Urinary bladder (tissue), 4 donors: ENCODE results near the gene PHACTR1. TPM values are rescaled to one million over a fixed set of nuclear protein-coding genes. Genes with fewer than 3 reads are reported as not detected.

ENCODE experiments used
- DNase-seq: peaks from one replicate; pipeline ENCODE4 v3.0.0-alpha.2; 2015; ENCODE audit errors: extremely low spot score
- H3K27ac ChIP-seq: one replicate; pipeline ENCODE4 v1.5.1; 2013; ENCODE audit warnings: low read depth, mild to moderate bottlenecking, moderate library complexity
- H3K36me3 ChIP-seq: one replicate; pipeline ENCODE4 v1.6.1; 2013; ENCODE audit warnings: mild to moderate bottlenecking, moderate library complexity; ENCODE audit not compliant: insufficient read depth
- H3K4me1 ChIP-seq: one replicate; pipeline ENCODE4 v1.6.1; 2013; ENCODE audit warnings: mild to moderate bottlenecking, moderate library complexity; ENCODE audit not compliant: insufficient read depth
- H3K4me3 ChIP-seq: one replicate; pipeline ENCODE4 v1.5.1; 2013; ENCODE audit warnings: low read depth, low read length
- WGBS: extraction: QIAGEN DNeasy Blood & Tissue Kit; methylation state at CpG from one replicate; pipeline ENCODE4 v1.1.7; 2013; 5-methylcytosine and 5-hydroxymethylcytosine counted together
- polyA plus RNA-seq: library from polyadenylated mRNA; stranded (reverse); fragments of 200-250 nt; gene quantifications from one replicate; pipeline ENCODE4 v1.2.3, GENCODE V29; 2013
- total RNA-seq: library from RNA; depleted of rRNA; stranded (reverse); fragments of >200 nt; gene quantifications from one replicate; pipeline ENCODE4 v1.2.3, GENCODE V29; 2014
- donor health status: healthy with polysubstance abuse.
- donor health status: healthy.

Gene PHACTR1
- total and polyA plus RNA-seq, 2 donors = 3.3 to 4.3 TPM

DNA sequence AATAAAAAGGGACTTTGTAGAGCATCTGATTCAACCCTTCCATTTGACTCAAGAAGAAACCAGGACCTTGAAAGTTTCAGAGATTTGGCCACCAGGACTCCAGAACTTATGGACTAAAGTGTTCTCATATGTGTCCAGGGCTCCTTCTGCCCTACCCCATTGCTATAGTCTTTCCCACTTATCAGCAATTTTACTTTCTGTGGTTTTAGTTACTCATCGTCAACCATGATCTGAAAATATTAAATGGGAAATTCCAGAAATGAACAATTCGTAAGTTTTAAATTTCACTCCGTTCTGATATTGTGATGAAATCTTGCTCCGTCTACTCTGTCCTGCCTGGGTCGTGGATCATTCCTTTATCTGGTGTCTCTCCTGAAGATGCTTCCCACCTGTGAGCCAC is 259.8 kb downstream of the PHACTR1 start:
- 93% methylated on average over 5 of the region's 5 CpGs for WGBS
- no peaks in the 10 kb centered on the region for H3K4me1 ChIP-seq
- no peak overlapping the region for H3K27ac ChIP-seq
- no peak for DNase-seq
- no peaks in the 10 kb centered on the region for H3K36me3 ChIP-seq
- no peak overlapping the region for H3K4me3 ChIP-seq

DNA sequence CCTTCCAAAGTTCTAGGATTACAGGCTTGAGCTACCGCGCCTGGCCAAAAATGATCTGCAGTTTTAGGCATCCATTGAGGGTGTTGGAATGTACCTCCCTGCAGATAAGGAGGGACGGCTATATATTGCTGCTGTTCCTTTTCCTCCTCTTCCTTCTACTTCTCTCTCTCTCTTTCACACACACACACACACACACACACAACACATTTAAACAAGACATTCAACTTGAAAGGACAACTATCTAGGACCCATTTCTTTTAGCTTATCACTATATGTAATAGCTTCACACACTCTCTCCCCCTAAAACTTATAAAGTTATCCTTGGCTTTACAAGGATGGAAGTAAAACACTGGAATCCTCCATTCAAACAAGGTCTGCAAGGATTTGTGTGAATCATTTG is 260.6 kb downstream of the PHACTR1 start:
- H3K36me3 ChIP-seq = no peaks in the 10 kb centered on the region
- WGBS = 90% methylated on average over 3 of the region's 3 CpGs
- no peak overlapping the region for H3K4me3 ChIP-seq
- H3K4me1 ChIP-seq = no peaks in the 10 kb centered on the region
- no peak for DNase-seq
- H3K27ac ChIP-seq = no peak overlapping the region

DNA sequence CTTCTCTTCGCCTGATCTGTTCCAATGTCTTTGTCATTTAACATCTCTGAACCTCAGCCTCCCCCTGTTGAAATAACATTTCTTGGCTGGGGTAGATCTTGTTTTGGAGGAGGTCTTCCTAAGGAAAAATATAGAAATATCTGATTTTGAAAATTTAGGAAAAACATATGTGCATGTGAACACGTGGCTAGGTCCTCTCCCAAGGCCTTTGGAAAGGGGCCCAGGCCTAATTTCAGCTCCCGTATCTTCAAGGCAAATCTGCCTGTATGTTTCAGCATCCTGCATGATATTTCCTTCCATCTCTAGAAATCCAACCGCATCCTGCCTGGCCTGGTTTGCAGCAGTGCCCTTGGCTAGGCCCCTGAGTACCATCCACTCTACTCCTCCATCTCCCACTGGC is 261.2 kb downstream of the PHACTR1 start:
- H3K36me3 ChIP-seq = no peaks in the 10 kb centered on the region
- H3K4me1 ChIP-seq = no peaks in the 10 kb centered on the region
- no peak for DNase-seq
- H3K4me3 ChIP-seq = no peak overlapping the region
- no peak overlapping the region for H3K27ac ChIP-seq
- 81% methylated on average over 4 of the region's 4 CpGs for WGBS

DNA sequence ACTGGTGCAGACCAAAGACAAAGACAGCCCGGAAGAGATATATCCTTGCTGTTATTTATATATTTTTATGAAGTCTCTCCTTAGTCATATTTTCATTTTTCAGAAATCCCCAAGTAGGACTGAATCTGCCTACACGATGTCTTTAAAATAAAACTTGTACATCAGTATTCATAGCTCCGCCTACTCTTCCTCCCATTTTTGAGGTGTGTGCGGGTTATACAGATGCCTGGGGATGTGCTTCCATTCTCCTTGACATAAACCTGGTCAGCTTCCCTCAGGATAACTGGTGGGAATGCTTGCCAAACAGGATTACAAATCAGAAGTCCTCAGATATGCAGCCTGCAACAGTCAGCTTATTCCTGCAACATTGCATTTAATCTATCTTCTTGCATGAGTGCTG is 264.2 kb downstream of the PHACTR1 start:
- Histone ChIP-seq H3K27ac (no peak overlapping the region), H3K36me3 (no peaks in the 10 kb centered on the region), H3K4me1 (no peaks in the 10 kb centered on the region), H3K4me3 (no peak overlapping the region)
- DNase-seq = no peak
- WGBS = 76% methylated on average over 4 of the region's 4 CpGs

DNA sequence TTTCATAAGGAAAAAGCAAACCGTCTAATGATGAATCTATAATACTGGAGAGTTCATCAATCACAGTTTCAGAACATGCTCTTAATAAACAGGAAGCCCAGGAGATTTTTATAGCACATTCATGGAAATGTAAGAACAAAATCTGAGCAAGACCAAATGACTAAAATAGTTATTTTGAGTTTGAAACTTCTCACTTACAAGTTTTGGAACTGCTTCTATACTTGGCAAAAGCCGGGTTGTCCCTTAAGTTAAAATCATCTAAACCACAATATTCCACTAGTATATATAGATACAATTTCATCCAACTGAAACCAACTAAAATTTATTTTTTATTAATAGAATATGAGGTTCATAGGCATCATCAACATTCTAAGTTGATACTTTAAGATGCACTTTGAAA is 268.2 kb downstream of the PHACTR1 start:
- Histone ChIP-seq H3K36me3 (no peaks in the 10 kb centered on the region), H3K27ac (no peak overlapping the region), H3K4me3 (no peak overlapping the region), H3K4me1 (no peaks in the 10 kb centered on the region)
- WGBS = 73% methylated on average over 2 of the region's 2 CpGs
- DNase-seq = no peak

- Histone ChIP-seq H3K27ac (no peak overlapping the region), H3K4me3 (no peak overlapping the region), H3K4me1 (no peaks in the 10 kb centered on the region), H3K36me3 (no peaks in the 10 kb centered on the region)
- no peak for DNase-seq
Observed at GRCh38 chr6:12987783-12988182, 271.2 kb downstream of the PHACTR1 start.

DNA sequence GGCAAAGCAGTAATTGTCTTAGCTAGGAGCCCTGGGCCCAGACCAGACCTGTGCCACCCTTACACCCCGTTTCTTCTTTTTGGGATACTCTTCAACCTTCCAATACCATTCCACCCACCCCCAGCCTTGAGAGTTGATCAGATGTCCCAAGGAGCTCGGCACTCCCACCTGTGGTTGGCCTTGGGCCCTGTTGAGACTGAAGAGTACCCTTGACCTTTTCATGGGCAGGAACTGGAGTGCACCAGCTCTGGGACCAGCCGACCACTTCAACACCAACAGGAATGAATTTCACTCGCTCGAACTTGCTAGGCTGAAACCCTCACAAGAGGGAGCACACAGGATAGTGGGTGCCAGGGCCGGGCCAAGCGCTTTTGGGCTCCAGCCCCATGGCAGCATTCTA is 273.6 kb downstream of the PHACTR1 start:
- H3K4me1 ChIP-seq = no peaks in the 10 kb centered on the region
- WGBS = 96% methylated on average over 7 of the region's 7 CpGs
- no peak overlapping the region for H3K27ac ChIP-seq
- H3K36me3 ChIP-seq = no peaks in the 10 kb centered on the region
- DNase-seq = no peak
- no peak overlapping the region for H3K4me3 ChIP-seq

DNA sequence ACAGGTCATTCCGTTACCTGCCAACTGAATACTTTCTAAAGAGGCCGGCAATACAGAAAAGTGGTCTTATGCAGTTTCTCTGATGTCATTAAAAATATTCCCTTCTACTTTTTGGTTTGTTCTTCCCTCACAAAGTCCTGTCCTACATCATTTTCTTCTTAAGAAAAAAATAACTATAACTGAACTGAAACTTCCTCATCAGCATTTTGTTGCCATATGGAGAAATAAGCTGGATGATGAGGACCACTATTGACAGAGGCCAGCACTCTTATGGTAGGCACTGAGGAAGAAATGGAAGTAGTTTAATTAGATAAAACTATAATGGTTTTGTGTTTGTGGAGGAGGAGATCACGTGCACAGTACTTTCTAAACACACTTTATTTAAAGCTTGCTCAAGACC is 274.9 kb downstream of the PHACTR1 start:
- 93% methylated on average over 3 of the region's 3 CpGs for WGBS
- DNase-seq = no peak
- no peak overlapping the region for H3K27ac ChIP-seq
- H3K36me3 ChIP-seq = no peaks in the 10 kb centered on the region
- H3K4me3 ChIP-seq = no peak overlapping the region
- H3K4me1 ChIP-seq = no peaks in the 10 kb centered on the region

DNA sequence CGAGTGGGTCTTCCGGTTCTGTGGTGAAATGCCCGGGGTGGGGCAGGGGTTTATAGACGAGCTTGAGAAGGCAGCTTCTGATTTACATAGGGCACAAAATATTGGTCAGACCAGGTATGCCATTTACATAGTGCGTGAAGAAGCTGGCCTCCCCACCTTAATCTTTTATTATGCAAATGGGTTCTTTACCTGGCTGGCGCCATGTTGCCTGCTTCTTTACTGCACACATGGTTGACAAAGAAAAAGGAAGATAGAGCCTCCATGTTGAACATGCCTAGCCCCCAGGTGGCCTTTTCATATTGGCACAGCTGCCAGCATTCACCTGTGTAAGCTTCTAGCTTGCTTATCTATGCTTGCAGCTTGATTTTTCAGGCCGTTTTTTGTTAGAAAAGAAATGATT is 276.2 kb downstream of the PHACTR1 start:
- Histone ChIP-seq H3K4me1 (no peaks in the 10 kb centered on the region), H3K36me3 (no peaks in the 10 kb centered on the region), H3K4me3 (no peak overlapping the region), H3K27ac (no peak overlapping the region)
- no peak for DNase-seq
- 83% methylated on average over 7 of the region's 7 CpGs for WGBS

DNA sequence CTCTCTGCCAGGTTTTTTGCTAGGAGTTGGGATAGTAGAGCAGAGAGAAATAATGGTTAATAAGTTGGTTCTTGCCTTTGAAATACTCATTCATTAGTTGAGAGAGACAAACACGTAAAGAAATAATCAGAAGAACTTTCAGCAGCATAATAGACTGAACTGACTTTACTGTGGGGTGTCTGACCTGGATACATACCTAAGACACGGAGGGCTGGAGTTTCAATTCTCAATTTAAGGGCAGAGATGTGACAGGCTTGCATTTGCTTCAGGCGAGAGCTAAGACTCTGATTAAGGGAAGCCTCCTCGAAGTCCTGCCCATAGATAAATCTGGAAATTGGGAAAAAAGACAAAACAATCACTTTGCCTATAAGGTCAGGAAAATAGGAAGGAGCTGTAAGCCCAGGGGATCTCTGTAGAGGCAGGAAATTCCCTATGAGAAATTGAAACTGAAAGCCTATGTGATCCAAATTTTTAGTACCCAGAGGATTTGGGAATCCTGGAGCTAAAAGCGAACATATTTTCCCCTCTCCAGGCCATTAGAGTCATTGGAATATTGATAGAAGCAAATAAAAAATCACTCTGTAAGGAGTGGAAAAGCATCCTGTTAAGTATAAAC is 276.8 kb downstream of the PHACTR1 start:
- 89% methylated on average over 5 of the region's 5 CpGs for WGBS
- Histone ChIP-seq H3K4me3 (no peak overlapping the region), H3K4me1 (no peaks in the 10 kb centered on the region), H3K27ac (no peak overlapping the region), H3K36me3 (no peaks in the 10 kb centered on the region)
- no peak for DNase-seq

DNA sequence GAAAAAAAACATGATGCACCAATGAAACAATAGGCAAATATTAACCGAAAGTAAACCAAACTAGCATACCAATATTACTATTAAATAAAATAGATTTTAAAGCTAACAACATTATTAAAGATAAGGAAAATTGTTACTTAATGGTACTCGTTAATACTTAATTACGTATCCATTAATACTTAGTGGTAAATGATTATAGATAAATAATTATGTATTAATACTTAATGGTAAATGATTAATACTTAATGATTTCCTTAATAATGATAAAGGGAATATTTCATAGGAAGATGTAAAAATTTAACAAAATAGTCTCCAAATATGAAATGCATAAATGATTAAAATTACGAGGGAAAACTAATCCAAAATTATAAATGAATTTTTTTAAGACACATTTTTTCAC is 278.9 kb downstream of the PHACTR1 start:
- no peak overlapping the region for H3K27ac ChIP-seq
- no peak overlapping the region for H3K4me3 ChIP-seq
- no peaks in the 10 kb centered on the region for H3K36me3 ChIP-seq
- 96% methylated on average over 4 of the region's 4 CpGs for WGBS
- no peak for DNase-seq
- H3K4me1 ChIP-seq = no peaks in the 10 kb centered on the region

DNA sequence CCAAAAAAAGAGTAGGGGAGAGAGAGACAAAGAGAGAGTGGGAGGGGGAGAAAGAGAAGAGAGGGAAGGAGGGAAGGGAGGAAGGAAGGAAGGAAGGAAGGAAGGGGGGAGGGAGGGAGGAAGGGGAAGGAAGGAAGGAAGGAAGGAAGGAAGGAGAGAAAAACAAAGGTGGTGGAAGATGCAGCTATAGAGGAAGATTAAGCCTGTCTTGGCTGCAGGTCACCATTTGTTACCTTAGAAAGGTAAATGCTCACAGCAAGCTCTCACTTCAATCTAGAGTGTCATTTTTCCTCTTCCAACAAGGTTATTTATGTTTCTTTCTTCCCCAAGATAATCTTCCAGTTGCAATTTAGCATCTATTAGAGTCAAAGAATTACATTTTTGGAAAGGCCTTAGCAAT is 284.0 kb downstream of the PHACTR1 start:
- no peak overlapping the region for H3K4me3 ChIP-seq
- no peak for DNase-seq

DNA sequence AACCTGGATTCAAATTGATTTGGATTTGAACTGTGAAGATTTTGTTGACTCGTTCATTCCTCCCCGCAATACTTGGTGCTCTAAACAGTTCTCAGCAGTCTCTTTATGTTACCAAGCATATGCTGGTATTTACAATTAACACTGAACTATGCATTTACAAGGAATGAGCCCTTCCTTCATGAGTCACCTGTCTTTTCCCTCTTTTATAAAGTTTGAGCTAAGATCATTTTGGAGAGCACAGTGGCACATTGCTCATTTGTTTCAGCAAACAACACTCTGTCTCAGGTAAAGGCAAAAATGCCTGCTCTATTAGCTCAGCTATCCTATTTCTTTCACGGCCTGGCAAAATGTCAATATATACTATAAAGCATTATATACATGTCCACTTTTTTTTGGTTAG is 285.4 kb downstream of the PHACTR1 start:
- Histone ChIP-seq H3K4me3 (no peak overlapping the region), H3K36me3 (no peaks in the 10 kb centered on the region), H3K4me1 (no peaks in the 10 kb centered on the region), H3K27ac (no peak overlapping the region)
- 72% methylated on average over 3 of the region's 3 CpGs for whole genome bisulfite sequencing
- no peak for DNase-seq

More for the DNA sequence above, 284.0 kb downstream of the PHACTR1 start:
- no peaks in the 10 kb centered on the region for H3K36me3 ChIP-seq
- H3K27ac ChIP-seq = no peak overlapping the region
- no peaks in the 10 kb centered on the region for H3K4me1 ChIP-seq

GRCh38 chr6:13004601-13005000 is 288.0 kb downstream of the PHACTR1 start:
- Histone ChIP-seq H3K4me1 (no peaks in the 10 kb centered on the region), H3K27ac (no peak overlapping the region), H3K36me3 (no peaks in the 10 kb centered on the region), H3K4me3 (no peak overlapping the region)
- no peak for DNase-seq
- WGBS = 48% methylated on average over 2 of the region's 2 CpGs

- Histone ChIP-seq H3K4me3 (no peak overlapping the region), H3K4me1 (no peaks in the 10 kb centered on the region), H3K36me3 (no peaks in the 10 kb centered on the region), H3K27ac (no peak overlapping the region)
- 86% methylated on average over 5 of the region's 5 CpGs for WGBS
- no peak for DNase-seq
Observed at GRCh38 chr6:13005994-13006393, 289.4 kb downstream of the PHACTR1 start.
